Prostate gland (tissue), 2 donors: ENCODE measurements around the gene IDNK. TPM values are rescaled to one million over a fixed set of nuclear protein-coding genes. Genes with fewer than 3 reads are reported as not detected.
"Not testable (repeated sequence)": the region's sequence is repeated elsewhere in the genome, so short reads cannot be mapped to it uniquely, and the experiment has no call there.

Experiments used
- DNase-seq: peaks from one replicate; pipeline ENCODE4 v3.0.0-alpha.2; 2019; ENCODE audit warnings: low spot score
- H3K27ac ChIP-seq, 2 donors: fragments of 200-600 bp; sonication (generic); 2 replicates each; pipeline ENCODE4 v1.5.1; 2017 to 2019
- H3K27me3 ChIP-seq: fragments of 200-600 bp; sonication (generic); replicated peaks from 2 replicates; pipeline ENCODE4 v1.5.1; 2019; ENCODE audit not compliant: insufficient read depth
- H3K36me3 ChIP-seq, 2 donors: fragments of 200-600 bp; sonication (generic); 1 replicate in 1 of 2; 2 replicates in 1 of 2; pipeline versions ENCODE4 v1.5.1 to v1.8.1; 2017 to 2019
- H3K4me1 ChIP-seq: fragments of 200-600 bp; sonication (generic); replicated peaks from 2 replicates; pipeline ENCODE4 v1.5.1; 2019
- H3K4me3 ChIP-seq, 2 donors: fragments of 200-600 bp; sonication (generic); 2 replicates each; pipeline ENCODE4 v1.5.1; 2017 to 2019
- H3K9me3 ChIP-seq: fragments of 200-600 bp; sonication (generic); 2 replicates; pipeline ENCODE4 v1.5.1; 2017
- CTCF ChIP-seq, 4 experiments: fragments of 200-600 bp in 2 of 4; fragments of 450-650 bp in 2 of 4; sonication (generic) in 2 of 4; IDR thresholded peaks; 1 replicate in 3 of 4; 2 replicates in 1 of 4; pipeline ENCODE4 v1.5.1; 2016 to 2019; ENCODE audit warnings: antibody characterized with exemption in 4 of 4, mild to moderate bottlenecking in 2 of 4, moderate library complexity in 2 of 4
- POLR2A ChIP-seq: fragments of 450-650 bp; IDR thresholded peaks from one replicate; pipeline ENCODE4 v1.6.1; 2016; ENCODE audit warnings: antibody characterized with exemption, mild to moderate bottlenecking
- POLR2AphosphoS5 ChIP-seq: sonication (generic); formaldehyde crosslinking; IDR thresholded peaks from one replicate; pipeline ENCODE4 v1.6.1; 2017; ENCODE audit warnings: antibody characterized with exemption
- WGBS: methylation state at CpG from one replicate; pipeline ENCODE4 v1.1.5; 2018; 5-methylcytosine and 5-hydroxymethylcytosine counted together
- intact Hi-C: fragments of 100-400 bp; cut with DNase I; formaldehyde crosslinking; loops from one replicate; pipeline ENCODE4 v1.14.2; 2022
- total RNA-seq, 2 donors: library from RNA; depleted of rRNA; stranded (reverse); fragments of >200 nt; gene quantifications; one replicate each; pipeline ENCODE4 v1.1.0, GENCODE V29; 2016

IDNK gene
- total RNA-seq, 2 donors from 2014 or later: 8.4 to 11.1 TPM

GRCh38 chr9:83588256-83588655, 34.7 kb upstream of the IDNK start:
- intact Hi-C loops: no loop called here
- no peaks in the 10 kb centered on the region for H3K4me1 ChIP-seq
- DNase-seq: no peak
- H3K4me3 ChIP-seq: no peak overlapping the region
- WGBS: 58% methylated on average over 1 of the region's 1 CpG
- no peaks in the 10 kb centered on the region for H3K27me3 ChIP-seq
- no peak overlapping the region for H3K27ac ChIP-seq
- no peaks in the 10 kb centered on the region for H3K36me3 ChIP-seq
- no peak for TF ChIP-seq POLR2A
- TF ChIP-seq CTCF (IDR thresholded peaks at IDR 0.05): no peak
- no peak for TF ChIP-seq POLR2AphosphoS5
- no peaks in the 10 kb centered on the region for H3K9me3 ChIP-seq

GRCh38 chr9:83596899-83597504, 25.9 kb upstream of the IDNK start:
- DNase-seq: no peak
- 49% methylated on average over 5 of the region's 5 CpGs for WGBS
- H3K9me3 ChIP-seq: no peaks in the 10 kb centered on the region

GRCh38 chr9:83598487-83598886, 24.5 kb upstream of the IDNK start:
- intact Hi-C loops: no loop called here
- WGBS: 93% methylated on average over 1 of the region's 1 CpG
- Histone ChIP-seq H3K27ac (no peak overlapping the region), H3K4me3 (no peak overlapping the region), H3K9me3 (no peaks in the 10 kb centered on the region), H3K36me3 (no peaks in the 10 kb centered on the region), H3K27me3 (no peaks in the 10 kb centered on the region), H3K4me1 (no peaks in the 10 kb centered on the region)
- DNase-seq: no peak
- no peak for TF ChIP-seq CTCF (IDR thresholded peaks at IDR 0.05)
- TF ChIP-seq POLR2AphosphoS5: no peak
- no peak for TF ChIP-seq POLR2A

More at GRCh38 chr9:83596899-83597504, 25.9 kb upstream of the IDNK start:
- Histone ChIP-seq H3K4me3 (no peak overlapping the region), H3K27me3 (no peaks in the 10 kb centered on the region), H3K27ac (no peak overlapping the region), H3K36me3 (no peaks in the 10 kb centered on the region), H3K4me1 (no peaks in the 10 kb centered on the region)
- intact Hi-C loops: no loop called here
- TF ChIP-seq POLR2AphosphoS5: no peak
- peak in 2 of 4 experiments; percentile 17 to 51 for TF ChIP-seq CTCF (IDR thresholded peaks at IDR 0.05)
- no peak for TF ChIP-seq POLR2A

GRCh38 chr9:83599071-83599470, 23.9 kb upstream of the IDNK start:
- intact Hi-C loops: no loop called here
- no peak overlapping the region for H3K4me3 ChIP-seq
- no peaks in the 10 kb centered on the region for H3K36me3 ChIP-seq
- 78% methylated on average over 4 of the region's 4 CpGs for WGBS
- no peak overlapping the region for H3K27ac ChIP-seq
- TF ChIP-seq POLR2A: no peak
- no peak for TF ChIP-seq CTCF (IDR thresholded peaks at IDR 0.05)
- no peak for TF ChIP-seq POLR2AphosphoS5
- DNase-seq: no peak
- no peaks in the 10 kb centered on the region for H3K4me1 ChIP-seq
- H3K9me3 ChIP-seq: no peaks in the 10 kb centered on the region
- H3K27me3 ChIP-seq: no peaks in the 10 kb centered on the region

GRCh38 chr9:83601463-83601862, 21.5 kb upstream of the IDNK start:
- intact Hi-C loops: no loop called here
- 42% methylated on average over 2 of the region's 2 CpGs for WGBS
- Histone ChIP-seq H3K9me3 (no peaks in the 10 kb centered on the region), H3K36me3 (no peaks in the 10 kb centered on the region), H3K4me1 (no peaks in the 10 kb centered on the region), H3K27me3 (no peaks in the 10 kb centered on the region), H3K4me3 (no peak overlapping the region), H3K27ac (no peak overlapping the region)
- TF ChIP-seq POLR2A: no peak
- TF ChIP-seq CTCF (IDR thresholded peaks at IDR 0.05): no peak
- TF ChIP-seq POLR2AphosphoS5: peak; percentile 42
- DNase-seq: no peak

DNA sequence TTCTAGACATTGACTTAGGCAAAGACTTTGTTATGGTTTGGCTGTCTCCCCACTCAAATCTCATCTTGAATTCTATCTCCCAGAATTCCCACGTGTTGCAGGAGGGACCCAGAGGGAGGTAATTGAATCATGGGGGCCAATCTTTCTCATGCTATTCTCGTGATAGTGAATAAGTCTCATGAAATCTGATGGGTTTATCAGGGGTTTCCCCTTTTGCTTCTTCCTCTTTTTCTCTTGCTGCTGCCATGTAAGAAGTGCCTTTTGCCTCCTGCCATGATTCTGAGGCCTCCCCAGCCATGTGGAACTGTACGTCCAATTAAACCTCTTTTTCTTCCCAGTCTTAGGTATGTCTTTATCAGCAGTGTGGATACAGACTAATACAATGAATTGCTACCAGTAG, 15.3 kb upstream of the IDNK start:
- WGBS: 72% methylated on average over 3 of the region's 3 CpGs
- H3K4me1 ChIP-seq, H3K9me3 ChIP-seq, H3K27me3 ChIP-seq, intact Hi-C loops, DNase-seq, H3K4me3 ChIP-seq, H3K27ac ChIP-seq, H3K36me3 ChIP-seq: not testable (repeated sequence)

GRCh38 chr9:83613298-83613697, 9.6 kb upstream of the IDNK start:
- H3K4me3 ChIP-seq, H3K9me3 ChIP-seq, intact Hi-C loops, H3K27me3 ChIP-seq, H3K4me1 ChIP-seq, H3K27ac ChIP-seq, DNase-seq, H3K36me3 ChIP-seq: not testable (repeated sequence)
- WGBS: 81% methylated on average over 3 of the region's 3 CpGs
